ENCODE measurements around the gene MAT2B. TPM values are rescaled to one million over a fixed set of nuclear protein-coding genes. Genes with fewer than 3 reads are reported as not detected.

Gene MAT2B
- total and polyA plus RNA-seq, 2 donors (not counting 1 experiment from before 2014, with no cell fraction given): 33.9 to 123 TPM

GRCh38 chr5:163459819-163460561 lies 45.4 kb upstream of the MAT2B start, which contains the start of gene NUDCD2:
Gene NUDCD2 (minus strand): TSS chr5:163460102. CDS start chr5:163460050, 52 bp downstream.
- Histone ChIP-seq H3K27ac (ENCODE audit: low read length in 2 of 2) (peak within 1 kb of the TSS; percentile 92), H4K20me1 (ENCODE audit: control insufficient read depth, insufficient read depth, low read length, poor library complexity, severe bottlenecking) (no peaks in the 10 kb centered on the region), H3K9me3 (ENCODE audit: control extremely low read depth in 1 of 3, control insufficient read depth in 2 of 3, insufficient read depth in 1 of 3, low read length in 2 of 3) (no peaks in the 10 kb centered on the region), H3K27me3 (replicated peaks in 1 of 4; ENCODE audit: control extremely low read depth in 1 of 4, control insufficient read depth in 3 of 4, insufficient read depth in 4 of 4, low read length in 3 of 4) (no peaks in the 10 kb centered on the region), H3K4me1 (ENCODE audit: control insufficient read depth in 2 of 2, insufficient read depth in 2 of 2, low read length in 2 of 2) (peaks cover 17 to 32% of the 10 kb centered on the region in 2 donors), H3K36me3 (replicated peaks in 1 of 2; ENCODE audit: control extremely low read depth in 1 of 2, control insufficient read depth in 1 of 2, extremely low read depth in 1 of 2, insufficient read depth in 2 of 2, low read length in 1 of 2) (peaks cover 2 to 9% of the 10 kb centered on the region in 2 experiments), H2AFZ (ENCODE audit: insufficient read depth, low read depth, low read length, poor library complexity, severe bottlenecking) (peak within 1 kb of the TSS; percentile 91), H3K79me2 (ENCODE audit: control insufficient read depth, insufficient read depth, low read length) (peaks cover 33% of the 10 kb centered on the region), H3K4me3 (ENCODE audit: control extremely low read depth in 1 of 5, extremely low read depth in 1 of 5, insufficient read depth in 1 of 5, low read depth in 2 of 5, low read length in 4 of 5) (peak within 1 kb of the TSS; percentile 87 to 95 (median 90)), H3K9ac (ENCODE audit: low read length) (peak within 1 kb of the TSS; percentile 92), H3K4me2 (replicated peaks; ENCODE audit: low read depth, low read length, poor library complexity, severe bottlenecking) (peak within 1 kb of the TSS; percentile 88)
- TF ChIP-seq EZH2 (IDR thresholded peaks at IDR 0.05; ENCODE audit: borderline replicate concordance, insufficient read depth, low read depth, low read length, poor library complexity, severe bottlenecking): no peak
- TF ChIP-seq, protein P1, sequence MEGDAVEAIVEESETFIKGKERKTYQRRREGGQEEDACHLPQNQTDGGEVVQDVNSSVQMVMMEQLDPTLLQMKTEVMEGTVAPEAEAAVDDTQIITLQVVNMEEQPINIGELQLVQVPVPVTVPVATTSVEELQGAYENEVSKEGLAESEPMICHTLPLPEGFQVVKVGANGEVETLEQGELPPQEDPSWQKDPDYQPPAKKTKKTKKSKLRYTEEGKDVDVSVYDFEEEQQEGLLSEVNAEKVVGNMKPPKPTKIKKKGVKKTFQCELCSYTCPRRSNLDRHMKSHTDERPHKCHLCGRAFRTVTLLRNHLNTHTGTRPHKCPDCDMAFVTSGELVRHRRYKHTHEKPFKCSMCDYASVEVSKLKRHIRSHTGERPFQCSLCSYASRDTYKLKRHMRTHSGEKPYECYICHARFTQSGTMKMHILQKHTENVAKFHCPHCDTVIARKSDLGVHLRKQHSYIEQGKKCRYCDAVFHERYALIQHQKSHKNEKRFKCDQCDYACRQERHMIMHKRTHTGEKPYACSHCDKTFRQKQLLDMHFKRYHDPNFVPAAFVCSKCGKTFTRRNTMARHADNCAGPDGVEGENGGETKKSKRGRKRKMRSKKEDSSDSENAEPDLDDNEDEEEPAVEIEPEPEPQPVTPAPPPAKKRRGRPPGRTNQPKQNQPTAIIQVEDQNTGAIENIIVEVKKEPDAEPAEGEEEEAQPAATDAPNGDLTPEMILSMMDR (IDR thresholded peaks at IDR 0.05): peak; percentile 28
- Mint-ChIP-seq H3K9me3 (ENCODE audit: insufficient read depth) (no peaks in the 10 kb centered on the region), H3K4me1 (peaks cover 33% of the 10 kb centered on the region), H3K27ac (peak within 1 kb of the TSS; percentile 99), H3K4me3 (peak within 1 kb of the TSS; percentile 91), H3K27me3 (no peaks in the 10 kb centered on the region)
- intact Hi-C loops (cut with micrococcal nuclease): loop anchor here (1.0 to 5.0 kb wide), 4 partner anchors 23 to 456 kb away; partner anchors contain the start of genes CCNG1 and MAT2B
- peak; percentile 98 for DNase-seq
- ChIA-PET POLR2A (interaction anchor here (1.2 to 4.4 kb wide), 5 partner anchors 22 to 455 kb away, joined by 3 to 40 read pairs (median 6); partner anchors contain the start of genes CCNG1 and MAT2B), CTCF (interaction anchor here (1.1 to 6.9 kb wide), 6 partner anchors 9 to 51 kb away, joined by 4 to 50 read pairs (median 24); partner anchors contain the start of genes CCNG1 and MAT2B)
- peak; percentile 87 for ATAC-seq (ENCODE audit: low read depth)
- WGBS (ENCODE audit: insufficient coverage): under 1% methylated on average over 57 of the region's 59 CpGs

Data from B cell (primary cell).